ENCODE measurements around the gene KCNMA1.

DNA sequence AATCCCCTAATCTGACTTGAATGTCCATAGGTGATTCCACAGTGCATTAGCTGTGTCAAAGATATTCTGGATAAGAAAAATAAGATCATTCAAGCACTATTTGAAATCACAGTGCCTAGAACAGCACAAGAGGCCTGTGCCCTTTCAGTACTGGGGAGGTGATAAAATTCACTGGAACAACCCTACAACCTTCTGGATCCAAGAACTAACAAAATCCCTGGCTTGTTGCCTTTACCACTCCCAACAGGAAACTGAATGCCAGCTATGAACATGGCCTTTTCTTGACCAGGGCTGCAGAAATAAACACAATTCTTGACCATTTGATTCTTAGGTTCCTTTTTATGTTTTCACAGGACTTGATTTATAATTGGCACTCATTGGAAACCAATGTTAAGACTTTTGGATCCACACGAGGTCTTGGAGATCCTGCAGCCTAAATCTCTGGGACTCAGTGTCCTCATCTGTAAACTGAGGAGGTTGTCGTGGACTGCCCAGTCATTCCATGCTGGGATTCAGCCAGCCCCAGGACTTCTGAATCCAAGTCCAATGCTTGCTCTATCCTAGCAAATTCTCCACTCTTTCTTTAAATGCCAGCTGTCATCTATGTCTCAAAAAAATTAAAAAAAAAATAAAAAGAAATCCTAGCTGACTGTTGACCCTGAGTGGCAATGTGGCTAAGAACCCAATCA is 624.7 kb downstream of the KCNMA1 start:
- no peak for TF ChIP-seq EZH2 (IDR thresholded peaks at IDR 0.05; ENCODE audit: low read depth)
- TF ChIP-seq, protein P1, sequence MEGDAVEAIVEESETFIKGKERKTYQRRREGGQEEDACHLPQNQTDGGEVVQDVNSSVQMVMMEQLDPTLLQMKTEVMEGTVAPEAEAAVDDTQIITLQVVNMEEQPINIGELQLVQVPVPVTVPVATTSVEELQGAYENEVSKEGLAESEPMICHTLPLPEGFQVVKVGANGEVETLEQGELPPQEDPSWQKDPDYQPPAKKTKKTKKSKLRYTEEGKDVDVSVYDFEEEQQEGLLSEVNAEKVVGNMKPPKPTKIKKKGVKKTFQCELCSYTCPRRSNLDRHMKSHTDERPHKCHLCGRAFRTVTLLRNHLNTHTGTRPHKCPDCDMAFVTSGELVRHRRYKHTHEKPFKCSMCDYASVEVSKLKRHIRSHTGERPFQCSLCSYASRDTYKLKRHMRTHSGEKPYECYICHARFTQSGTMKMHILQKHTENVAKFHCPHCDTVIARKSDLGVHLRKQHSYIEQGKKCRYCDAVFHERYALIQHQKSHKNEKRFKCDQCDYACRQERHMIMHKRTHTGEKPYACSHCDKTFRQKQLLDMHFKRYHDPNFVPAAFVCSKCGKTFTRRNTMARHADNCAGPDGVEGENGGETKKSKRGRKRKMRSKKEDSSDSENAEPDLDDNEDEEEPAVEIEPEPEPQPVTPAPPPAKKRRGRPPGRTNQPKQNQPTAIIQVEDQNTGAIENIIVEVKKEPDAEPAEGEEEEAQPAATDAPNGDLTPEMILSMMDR (conservative IDR thresholded peaks at IDR 0.05): no peak

Measured in PC-9 (cell line).